ENCODE results near the gene SLC2A2. TPM values are rescaled to one million over a fixed set of nuclear protein-coding genes. Genes with fewer than 3 reads are reported as not detected.

The SLC2A2 gene
- total RNA-seq, 2 donors from 2014 or later = not detected

- no peak for DNase-seq (ENCODE audit: low spot score)
- intact Hi-C loops (cut with DNase I) = loop anchor here in 1 of 2 donors (10.0 kb wide), 1 partner anchor 520 kb away; no protein-coding TSS in a partner anchor
Measured at GRCh38 chr3:171044384-171044783, 17.9 kb upstream of the SLC2A2 start.

- no peak for DNase-seq (ENCODE audit: low spot score)
- intact Hi-C loops (cut with DNase I) = loop anchor here in 1 of 2 donors (10.0 kb wide), 1 partner anchor 525 kb away; no protein-coding TSS in a partner anchor
Measured at GRCh38 chr3:171039674-171040073, 13.2 kb upstream of the SLC2A2 start.

GRCh38 chr3:171038342-171038741, 11.8 kb upstream of the SLC2A2 start:
- no peak for DNase-seq (ENCODE audit: low spot score)
- intact Hi-C loops (cut with DNase I) = no loop called here

- DNase-seq (ENCODE audit: low spot score) = no peak
- intact Hi-C loops (cut with DNase I) = no loop called here
Measured at GRCh38 chr3:171028779-171029232, 2.3 kb upstream of the SLC2A2 start.

GRCh38 chr3:171028025-171028778, 1.7 kb upstream of the SLC2A2 start:
- peak; percentile 80 for DNase-seq (ENCODE audit: low spot score)
- intact Hi-C loops (cut with DNase I) = no loop called here

- intact Hi-C loops (cut with DNase I) = no loop called here
- no peak for DNase-seq (ENCODE audit: low spot score)
Measured at GRCh38 chr3:171023566-171023965, 3.0 kb downstream of the SLC2A2 start.

GRCh38 chr3:171021377-171021776, 5.1 kb downstream of the SLC2A2 start:
- intact Hi-C loops (cut with DNase I) = no loop called here
- no peak for DNase-seq (ENCODE audit: low spot score)

- DNase-seq (ENCODE audit: low spot score) = no peak
- intact Hi-C loops (cut with DNase I) = no loop called here
Measured at GRCh38 chr3:171018156-171018935, 8.2 kb downstream of the SLC2A2 start.

GRCh38 chr3:171013822-171014748, 12.4 kb downstream of the SLC2A2 start:
- DNase-seq (ENCODE audit: low spot score) = no peak
- intact Hi-C loops (cut with DNase I) = no loop called here

- DNase-seq (ENCODE audit: low spot score) = no peak
- intact Hi-C loops (cut with DNase I) = no loop called here
Measured at GRCh38 chr3:171011873-171012336, 14.6 kb downstream of the SLC2A2 start.

GRCh38 chr3:171011109-171011872, 15.2 kb downstream of the SLC2A2 start:
- intact Hi-C loops (cut with DNase I) = no loop called here
- no peak for DNase-seq (ENCODE audit: low spot score)

- DNase-seq (ENCODE audit: low spot score) = no peak
- intact Hi-C loops (cut with DNase I) = no loop called here
Measured at GRCh38 chr3:171007316-171007715, 19.2 kb downstream of the SLC2A2 start.

GRCh38 chr3:171005648-171006047, 20.9 kb downstream of the SLC2A2 start:
- intact Hi-C loops (cut with DNase I) = no loop called here
- no peak for DNase-seq (ENCODE audit: low spot score)

GRCh38 chr3:171001957-171002694, 24.4 kb downstream of the SLC2A2 start:
- intact Hi-C loops (cut with DNase I) = no loop called here
- DNase-seq (ENCODE audit: low spot score) = no peak

GRCh38 chr3:171001250-171001893, 25.1 kb downstream of the SLC2A2 start:
- no peak for DNase-seq (ENCODE audit: low spot score)
- intact Hi-C loops (cut with DNase I) = no loop called here

GRCh38 chr3:171000281-171000680, 26.2 kb downstream of the SLC2A2 start:
- no peak for DNase-seq (ENCODE audit: low spot score)
- intact Hi-C loops (cut with DNase I) = no loop called here

- no peak for DNase-seq (ENCODE audit: low spot score)
- intact Hi-C loops (cut with DNase I) = no loop called here
Measured at GRCh38 chr3:170999737-171000242, 26.7 kb downstream of the SLC2A2 start.
